ENCODE data around the gene RAPGEF1.

Gene RAPGEF1

DNA sequence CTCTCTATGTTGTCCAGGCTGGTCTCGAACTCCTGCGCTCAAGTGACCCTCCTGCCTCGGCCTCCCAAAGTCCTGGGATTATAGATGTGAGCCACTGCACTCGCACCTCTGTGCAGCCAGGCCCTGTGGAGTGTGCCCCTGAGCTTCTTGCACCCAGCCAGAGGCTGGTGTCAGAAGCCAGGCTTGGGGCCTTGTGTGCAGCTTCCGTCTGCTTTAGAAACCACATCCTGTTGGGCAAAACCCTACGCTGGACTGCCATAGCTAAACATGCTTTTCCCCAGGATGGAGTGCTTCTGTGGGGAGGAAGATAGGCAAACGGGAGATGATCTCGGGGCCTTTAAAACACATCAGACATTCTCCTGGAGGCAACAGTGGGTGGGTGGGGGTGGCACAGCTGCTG is 154.5 kb downstream of the RAPGEF1 start:
- DNase-seq (ENCODE audit: low spot score) = no peak

DNA sequence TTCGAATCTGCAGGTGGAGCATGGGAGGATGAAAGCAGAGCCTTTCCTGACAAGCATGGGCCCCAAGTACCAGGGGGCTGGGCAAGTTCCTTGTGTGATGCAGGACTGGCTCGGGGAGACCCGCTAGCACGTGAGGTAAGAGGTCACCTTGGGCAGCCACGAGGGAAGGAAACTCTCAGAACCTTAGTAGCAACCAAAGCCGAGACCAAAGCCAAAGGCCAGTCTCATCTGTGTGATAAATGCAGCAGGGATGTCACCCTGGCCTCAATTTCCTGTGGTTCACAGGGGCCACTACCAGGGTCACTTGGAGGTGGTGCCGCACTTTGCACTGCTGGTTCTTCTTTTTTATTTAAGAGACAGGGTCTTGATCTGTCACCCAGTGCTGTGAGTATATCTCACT is 155.0 kb downstream of the RAPGEF1 start:
- DNase-seq (ENCODE audit: low spot score) = no peak

DNA sequence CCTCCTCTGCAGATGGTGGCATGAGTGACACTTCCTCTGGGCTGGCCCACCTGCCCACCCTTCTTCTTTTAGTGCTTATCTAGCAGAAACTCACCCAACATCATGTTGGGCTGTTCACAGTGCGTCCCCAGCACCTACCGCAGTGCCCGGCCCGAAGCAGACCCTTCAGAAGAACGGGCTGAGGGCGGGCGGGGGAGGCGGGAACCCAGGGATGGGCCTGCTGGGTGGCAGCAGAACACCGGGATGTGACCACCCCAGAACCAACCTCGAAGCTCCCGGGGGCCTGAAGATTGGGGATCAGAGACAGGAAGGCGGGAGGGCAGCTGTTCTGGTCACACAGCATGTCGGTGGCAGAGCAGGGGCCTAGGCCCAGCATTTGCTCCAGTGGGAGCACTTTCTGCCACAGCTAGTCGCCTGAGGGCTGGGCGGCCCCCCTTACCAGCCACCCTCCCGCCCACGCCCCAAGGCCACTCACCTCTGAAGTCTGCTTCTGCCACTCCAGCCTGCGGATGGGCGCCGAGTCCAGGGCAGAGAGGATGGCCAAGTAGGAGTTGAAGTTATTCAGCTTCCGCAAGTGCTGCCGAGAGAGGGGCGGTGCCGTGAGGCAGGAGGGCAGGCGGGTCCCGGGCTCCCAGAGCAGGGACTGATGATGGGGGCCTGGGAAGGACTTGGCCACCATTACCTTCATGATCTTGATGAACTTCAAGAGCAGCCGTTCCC is 155.9 kb downstream of the RAPGEF1 start:
- DNase-seq (ENCODE audit: low spot score) = no peak

DNA sequence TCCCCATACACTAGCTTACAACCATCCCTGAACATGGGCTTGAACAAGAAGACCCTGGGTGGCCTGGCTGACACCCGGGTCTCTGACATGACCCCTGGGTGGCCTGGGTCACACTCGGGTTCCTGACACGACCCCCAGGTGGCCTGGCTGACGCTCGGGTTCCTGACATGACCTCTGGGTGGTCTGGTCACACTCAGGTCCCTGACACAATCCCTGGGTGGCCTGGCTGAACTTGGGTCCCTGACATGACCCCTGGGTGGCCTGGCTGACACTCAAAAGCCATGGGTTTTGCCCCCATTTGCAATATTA is 156.6 kb downstream of the RAPGEF1 start:
- no peak for DNase-seq (ENCODE audit: low spot score)

DNA sequence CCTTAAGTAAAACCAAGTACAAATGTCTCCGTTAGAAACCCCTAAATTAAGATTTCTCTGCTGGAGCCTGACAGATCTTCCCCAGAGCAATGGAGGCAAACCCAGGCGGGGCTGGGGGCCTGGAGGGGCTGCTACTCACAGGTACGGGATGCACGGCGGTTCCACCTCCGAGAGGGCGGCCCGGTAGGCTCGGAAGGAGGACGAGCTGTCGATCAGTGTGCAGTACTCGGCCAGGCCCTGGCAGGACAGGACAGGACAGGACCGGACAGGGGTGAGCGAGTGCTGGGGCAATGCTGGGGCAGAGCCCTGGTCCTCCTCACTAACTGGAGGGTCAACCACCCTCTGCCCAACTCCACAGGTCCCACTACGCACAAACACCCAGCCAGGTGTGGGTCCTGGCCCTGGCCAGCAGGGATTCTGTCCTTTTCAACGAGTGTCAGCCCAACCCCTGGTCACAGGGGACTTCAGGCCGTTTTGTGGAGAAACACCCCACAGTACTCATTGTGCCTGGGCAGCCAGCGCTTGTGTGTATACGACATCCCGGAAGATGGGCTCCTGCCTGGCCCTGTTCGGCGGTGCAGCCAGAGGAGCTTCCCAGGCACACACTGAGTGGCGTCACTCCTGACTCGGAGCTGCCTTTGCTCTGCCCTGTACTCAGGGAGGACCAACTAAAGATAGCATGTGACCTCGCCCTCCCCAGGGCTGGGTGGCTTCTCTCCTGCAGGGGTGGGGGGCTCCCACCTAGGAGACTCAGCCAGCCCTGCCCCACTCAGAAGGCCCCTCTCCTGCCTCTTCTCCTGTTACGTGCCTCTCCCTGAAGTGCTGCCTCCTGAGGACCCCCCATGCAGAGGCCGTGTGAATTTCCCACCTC is 157.2 kb downstream of the RAPGEF1 start:
- DNase-seq (ENCODE audit: low spot score) = no peak

DNA sequence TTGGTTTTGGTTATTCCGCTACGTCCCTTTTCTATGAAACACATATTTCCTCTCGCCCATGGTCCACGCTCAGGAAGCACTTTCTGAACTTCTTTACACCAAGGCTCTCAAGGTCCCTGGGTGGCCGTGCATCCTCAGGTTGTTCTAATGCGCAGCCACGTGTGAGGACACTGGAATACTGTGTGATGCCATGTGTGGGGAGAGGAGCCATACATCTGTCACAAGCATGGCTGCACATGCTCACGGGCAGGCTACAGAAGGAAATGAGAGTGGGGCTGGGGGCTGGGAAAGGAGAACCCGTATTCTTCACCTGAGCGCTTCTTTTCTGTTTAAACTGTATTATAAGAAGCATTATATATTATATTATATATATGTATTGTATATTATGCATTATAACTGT is 157.8 kb downstream of the RAPGEF1 start:
- no peak for DNase-seq (ENCODE audit: low spot score)

DNA sequence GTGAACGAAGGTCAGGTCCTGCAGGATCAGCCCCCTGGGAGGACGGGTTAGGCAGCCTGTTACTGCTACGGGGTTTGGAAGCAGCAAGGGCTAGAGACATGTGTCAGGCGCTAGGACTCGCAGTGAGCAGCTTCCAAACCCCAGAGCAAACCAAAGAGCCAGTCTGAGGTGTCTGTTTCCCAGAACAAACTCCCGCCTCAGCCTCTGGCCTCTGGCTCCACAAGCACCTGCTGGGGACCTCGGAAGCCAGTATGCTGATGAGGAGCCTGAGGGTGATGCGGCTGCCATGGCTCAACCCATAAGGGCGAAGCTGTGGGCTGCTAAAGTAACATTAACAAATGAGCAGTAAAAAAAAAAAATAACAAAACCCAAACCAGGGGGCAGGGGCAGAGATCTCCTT is 159.5 kb downstream of the RAPGEF1 start:
- no peak for DNase-seq (ENCODE audit: low spot score)

DNA sequence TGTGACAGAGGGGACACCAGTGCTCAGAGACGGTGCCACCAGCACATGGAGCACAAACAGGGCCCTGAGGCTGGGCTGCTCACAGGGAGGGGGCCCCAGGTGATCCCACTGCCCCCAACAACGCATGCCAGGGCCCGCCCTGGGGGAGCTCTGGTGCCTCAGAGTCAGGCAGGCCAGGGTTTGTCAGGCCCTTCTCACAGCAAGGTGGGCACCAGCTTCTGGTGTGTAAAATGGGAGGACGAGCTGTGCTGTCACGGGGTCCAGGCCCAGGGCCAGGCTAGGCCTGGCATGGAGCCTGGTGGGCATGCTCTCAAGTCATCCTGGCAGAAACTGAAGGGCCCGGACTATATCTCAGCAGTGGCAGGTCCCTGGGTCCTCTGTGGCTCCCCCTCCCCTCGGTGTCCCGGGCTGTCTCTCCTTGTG is 160.1 kb downstream of the RAPGEF1 start:
- DNase-seq (ENCODE audit: low spot score) = no peak

DNA sequence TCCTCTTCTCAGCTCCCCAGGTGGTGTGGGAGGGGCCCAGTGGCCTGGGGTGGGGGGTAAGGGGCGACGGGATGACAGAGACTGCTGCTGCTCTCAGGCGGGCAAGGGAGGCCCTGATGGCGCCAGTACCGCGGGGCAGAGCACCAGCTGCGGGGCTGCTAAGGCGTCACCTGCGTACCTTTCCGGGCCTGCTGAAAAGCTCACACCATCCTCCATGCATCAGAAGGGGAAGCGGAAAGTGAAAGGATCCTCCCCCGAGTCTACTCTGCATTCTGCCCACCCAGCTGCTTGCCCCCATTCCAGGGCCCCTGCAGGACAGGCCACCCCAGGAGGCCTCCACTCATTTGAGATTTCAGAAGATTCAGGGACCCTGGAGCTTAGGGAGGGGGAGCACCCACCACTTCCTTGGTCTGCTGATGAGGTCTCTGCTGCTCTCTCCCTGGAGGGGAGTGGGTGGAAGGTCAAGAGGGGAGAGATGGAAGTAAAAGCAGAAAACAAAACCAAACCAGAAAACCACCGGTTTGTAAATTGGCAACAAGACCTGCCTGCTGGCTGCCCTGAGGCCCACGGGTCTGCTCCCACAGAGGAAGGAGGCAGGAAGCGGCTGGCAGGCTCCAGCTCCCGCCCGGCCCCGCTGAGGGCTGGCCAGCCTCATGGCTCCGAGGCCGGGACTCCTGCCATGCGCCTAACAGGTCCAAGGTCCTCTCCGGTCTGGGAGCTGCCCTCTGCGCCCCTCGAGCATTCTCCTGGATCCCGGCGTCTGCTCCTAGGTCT is 161.0 kb downstream of the RAPGEF1 start:
- DNase-seq (ENCODE audit: low spot score) = no peak

DNA sequence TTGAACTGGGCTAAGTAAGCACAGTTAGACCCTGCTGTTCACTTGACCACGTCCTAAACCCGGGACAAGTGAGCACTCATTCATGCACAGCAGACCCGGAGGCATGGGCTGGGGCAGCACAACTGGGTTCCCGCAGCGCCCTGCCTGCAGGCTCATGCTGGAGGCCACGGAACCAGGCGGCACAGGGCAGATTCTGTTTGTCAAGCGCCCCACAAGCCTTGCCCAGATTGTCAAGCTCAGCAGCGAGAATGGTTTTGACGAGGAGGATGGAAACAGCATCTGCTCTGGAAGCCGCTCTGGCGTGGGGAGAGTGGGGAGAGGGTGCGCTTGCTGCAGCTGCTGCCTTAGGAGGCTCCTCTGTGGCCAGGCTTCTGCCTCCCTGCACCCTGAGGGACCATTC is 161.9 kb downstream of the RAPGEF1 start:
- DNase-seq (ENCODE audit: low spot score) = no peak

DNA sequence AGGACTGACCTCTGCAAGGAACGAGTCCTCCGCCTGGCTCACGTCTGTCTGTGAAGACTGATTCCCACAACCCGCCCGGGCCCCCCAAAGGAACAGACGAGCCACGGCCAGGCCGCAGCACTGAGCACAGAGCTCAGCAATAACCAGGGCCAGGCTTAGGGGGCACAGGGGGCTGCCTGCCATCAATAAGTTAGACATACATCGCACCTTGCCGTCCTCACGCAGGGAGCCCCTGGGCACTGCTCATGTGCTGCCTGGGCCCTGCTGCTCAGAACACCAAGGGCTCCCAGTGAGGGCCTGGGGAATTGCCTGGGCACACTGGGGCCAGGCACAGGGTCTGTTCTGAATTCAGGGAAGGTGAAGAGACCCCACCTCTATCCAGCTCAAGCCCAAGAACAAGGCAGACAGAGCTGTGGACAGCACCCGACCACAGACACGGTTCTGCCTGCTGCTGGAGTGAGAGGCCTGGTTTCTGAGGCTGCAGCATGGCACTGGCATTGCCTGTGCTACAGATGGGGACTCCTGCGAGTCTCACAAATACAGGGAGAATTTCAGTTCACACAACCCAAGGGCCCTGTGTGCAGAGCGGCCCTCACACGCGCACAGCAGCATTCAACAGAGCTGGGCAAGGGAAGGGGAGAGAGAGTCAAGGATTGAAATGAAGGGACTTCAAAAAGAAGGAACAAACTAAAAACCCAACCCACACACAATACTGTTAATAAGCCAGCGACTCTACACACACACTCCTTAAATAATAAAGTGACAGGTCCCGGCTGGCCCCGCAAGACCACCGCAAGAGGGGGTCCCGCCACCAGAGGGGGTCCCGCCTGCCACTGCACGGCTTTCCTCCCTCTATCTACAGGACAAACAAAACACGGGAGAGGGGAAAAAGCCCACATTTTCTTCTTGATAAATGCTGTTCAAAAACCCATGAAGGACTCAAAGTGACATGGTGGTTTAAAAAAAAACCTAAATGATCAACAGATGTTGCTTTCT is 162.6 kb downstream of the RAPGEF1 start:
- DNase-seq (ENCODE audit: low spot score) = no peak

DNA sequence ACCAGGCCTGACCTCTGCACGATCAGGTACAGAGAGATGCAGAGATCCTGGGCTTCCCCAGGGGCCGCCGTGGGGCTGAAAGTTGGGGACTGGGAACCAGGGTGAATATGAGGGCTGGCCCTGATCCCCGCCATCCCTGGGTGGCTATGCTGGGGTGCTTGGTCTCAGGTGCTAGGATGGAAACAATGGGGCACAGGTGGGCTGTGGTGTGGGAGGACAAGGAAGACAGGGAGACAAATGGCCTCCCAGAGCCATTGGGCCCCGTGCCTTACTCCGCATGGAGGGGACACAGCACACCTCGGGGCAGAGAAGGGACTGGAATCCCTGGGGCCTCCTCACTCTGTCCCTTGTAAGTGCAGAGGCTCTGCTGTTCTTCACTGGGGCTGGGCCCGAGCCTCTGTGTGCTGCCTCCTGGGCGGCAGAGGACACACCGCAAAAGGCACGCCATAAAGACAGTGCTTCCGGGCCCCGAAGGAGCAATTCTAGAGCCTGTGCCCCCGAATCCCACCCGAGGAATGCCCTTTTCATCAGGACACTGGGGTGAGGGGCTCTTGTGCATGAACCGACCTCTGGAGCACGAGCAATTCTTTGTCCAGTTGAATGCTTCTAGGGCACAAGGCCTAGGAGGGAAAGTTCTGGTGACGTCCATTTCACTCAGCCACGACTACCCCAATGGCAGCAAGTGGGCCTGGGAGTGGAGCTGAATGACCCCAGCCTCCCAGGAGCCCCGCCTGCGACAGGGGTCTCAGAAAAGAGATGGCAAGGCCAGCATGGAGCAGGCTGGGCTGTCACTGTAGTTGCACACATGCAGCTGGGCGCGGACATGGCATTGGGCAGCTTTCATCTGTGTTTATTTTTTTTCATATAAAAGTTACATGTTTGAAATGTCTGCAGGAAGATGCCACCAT is 163.7 kb downstream of the RAPGEF1 start:
- no peak for DNase-seq (ENCODE audit: low spot score)

DNA sequence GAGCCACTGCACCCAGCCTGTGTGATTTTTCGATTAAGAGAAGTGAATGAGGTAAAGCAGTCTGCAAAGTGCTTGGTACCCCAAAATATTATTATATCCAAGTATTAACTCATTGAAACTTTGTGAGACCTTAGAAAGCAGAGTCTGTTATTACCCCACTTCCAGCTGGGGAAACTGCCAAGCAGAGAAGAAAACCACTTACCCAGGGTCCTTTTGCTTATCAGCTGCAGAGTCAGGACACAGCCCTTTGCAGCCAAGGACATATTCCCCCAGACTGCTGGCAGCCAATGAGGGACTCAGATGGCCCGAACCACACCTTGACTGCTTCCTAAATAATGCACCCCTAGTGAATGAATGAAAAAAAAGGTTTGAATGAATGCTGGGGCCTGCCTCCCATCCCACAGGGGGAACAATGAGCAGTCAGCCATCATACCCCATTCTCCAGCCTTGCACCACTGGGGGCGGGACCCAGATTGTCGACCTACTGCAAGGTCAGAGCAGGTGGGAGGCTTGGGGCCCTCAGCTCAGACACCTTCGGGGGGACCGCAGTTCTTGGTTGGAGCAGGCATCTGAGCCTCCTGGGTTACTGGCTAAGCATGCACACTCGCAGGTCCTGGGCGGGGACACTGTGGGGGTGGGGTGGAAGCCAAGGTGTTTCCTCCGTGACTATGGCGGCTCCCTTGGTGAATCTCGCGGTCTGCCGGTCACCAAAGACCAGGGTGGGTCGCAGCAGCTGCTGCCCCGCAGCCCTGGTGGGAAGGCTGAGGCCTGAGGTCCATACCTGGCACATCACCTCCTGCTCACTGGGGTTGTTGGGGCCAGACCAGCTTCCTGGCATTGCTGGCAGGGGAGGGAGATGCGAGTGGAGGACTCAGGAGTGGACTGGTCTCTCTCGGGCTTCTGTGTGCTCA is 164.9 kb downstream of the RAPGEF1 start:
- DNase-seq (ENCODE audit: low spot score) = no peak

DNA sequence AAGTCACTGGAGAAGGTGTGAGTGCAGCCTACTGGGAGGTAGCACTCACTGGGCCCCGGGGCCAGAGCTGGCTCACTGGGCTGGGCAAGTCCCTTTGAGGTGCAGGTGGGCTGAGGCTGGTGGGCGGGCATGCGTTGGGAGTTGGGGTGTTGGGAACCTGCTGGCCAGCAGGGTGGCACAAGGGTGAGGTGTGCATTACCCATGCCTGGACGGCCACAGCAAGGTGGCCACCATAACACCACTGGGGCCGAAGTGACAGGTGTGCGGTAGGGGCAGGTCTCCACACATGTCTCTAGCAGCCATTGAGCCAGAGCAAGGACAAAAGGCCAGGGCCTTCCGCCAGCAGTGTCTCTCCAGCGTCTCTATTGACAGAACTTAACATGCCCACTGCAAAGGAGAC is 172.0 kb downstream of the RAPGEF1 start:
- DNase-seq (ENCODE audit: low spot score) = no peak

DNA sequence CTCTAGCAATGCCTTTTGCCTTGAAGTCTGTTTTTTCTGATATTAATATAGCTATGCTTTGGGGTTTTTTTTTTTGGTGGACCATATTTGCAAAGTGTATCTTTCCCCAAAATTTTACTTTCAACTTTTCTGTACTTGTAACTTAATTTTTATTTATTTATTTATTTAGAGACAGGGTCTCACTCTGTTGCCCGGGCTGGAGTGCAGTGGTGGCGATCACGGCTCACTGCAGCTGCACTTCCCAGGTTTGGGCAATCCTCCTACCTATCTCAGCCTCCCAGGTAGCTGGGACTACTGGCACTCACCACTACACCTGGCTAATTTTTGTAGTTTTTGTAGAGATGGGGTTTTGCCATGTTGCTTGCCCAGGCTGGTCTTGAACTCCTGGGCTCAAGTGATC is 173.7 kb downstream of the RAPGEF1 start:
- no peak for DNase-seq (ENCODE audit: low spot score)

DNA sequence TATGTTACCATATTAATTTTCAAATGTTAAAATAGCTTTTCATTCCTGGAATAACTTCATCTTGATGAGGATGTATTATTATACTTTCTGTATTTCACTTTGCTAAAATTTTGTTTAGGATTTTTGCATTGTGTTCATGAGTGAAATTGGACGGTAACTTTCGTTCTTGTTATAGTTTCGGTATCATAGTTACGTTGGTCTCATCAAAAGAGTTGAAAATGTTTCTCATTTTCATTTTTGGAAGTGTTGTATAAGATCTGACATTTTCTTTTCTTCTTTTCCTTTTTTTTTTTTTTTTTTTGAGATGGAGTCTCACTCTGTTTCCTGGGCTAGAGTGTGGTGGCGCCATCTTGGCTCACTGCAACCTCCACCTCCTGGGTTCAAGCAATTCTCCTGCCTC is 174.5 kb downstream of the RAPGEF1 start:
- no peak for DNase-seq (ENCODE audit: low spot score)

DNA sequence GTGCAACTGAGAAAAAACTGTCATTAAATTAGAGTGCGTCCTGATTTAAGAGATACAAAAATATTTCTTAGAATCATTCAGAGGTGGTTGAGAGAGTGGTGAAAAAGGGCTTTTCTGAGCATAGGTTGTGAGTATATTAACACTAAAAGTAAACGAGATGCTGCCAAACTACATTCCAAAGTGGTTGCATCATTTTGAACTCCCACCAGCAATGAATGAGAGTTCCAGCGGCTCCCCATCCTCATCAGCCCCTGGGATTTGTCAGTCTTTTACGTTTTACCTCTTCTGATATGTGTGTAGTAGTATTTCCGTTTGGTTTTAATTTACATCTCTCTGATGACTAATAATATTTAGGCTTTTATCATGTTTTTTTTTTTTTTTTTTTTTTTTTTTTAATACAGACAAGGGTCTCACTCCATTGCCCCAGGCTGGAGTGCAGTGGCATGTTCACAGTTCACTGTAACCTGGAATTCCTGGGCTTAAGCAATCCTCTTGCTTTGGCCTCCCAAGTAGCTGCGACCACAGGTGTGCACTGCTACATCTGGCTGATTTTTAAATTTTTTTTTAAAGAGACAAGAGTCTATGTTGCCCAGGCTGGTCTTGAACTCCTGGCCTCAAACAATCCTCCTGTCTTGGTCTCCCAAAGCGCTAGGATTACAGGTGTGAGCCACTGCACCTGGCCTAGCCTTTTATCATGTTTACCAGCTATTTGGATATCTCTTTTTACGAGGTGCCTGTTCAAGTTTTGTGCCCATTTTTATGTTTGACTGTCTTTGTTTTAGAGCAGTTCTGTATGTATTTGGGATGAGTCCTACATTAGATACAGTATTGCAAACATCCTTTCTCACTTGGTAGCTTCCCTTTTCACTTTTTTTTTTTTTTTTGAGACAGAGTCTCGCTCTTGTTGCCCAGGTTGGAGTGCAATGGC is 177.6 kb downstream of the RAPGEF1 start:
- peak; percentile 67 for DNase-seq (ENCODE audit: low spot score)

DNA sequence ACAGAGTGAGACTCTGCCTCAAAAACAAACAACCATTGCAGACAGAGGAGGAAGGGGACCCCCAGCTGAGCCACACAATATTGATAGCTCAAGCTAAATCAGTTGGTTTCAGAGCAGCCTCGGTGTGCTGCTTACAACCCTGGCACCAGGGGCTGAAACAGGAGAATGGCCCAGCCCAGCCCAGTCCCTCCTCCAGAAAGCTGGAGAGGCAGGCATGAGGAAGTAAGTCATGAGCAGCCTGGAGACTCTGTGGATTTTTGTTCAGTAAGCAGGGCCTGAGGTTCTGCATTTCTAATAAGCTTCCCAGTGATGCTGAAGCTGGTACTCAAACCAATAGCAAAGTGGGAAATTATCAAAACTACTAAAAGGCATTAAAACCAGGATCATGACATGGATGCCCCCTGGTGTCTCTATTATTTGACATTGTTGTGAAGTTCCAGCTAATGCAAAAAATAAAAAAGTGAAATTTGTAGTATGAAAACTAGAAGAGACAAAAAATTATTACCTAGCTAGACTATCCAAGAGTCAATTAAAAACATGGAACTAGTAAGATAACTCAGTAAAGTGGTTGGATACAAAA is 180.4 kb downstream of the RAPGEF1 start:
- no peak for DNase-seq (ENCODE audit: low spot score)

All from HuH-7.5 (cell line).